GM19099 (cell line): Measurements from ENCODE around the gene KPNA5.

Experiments used
- POLR2A ChIP-seq: IDR thresholded peaks from 3 replicates; pipeline ENCODE4 v1.6.1; 2011; ENCODE audit warnings: low read depth; ENCODE audit not compliant: insufficient read length; ENCODE audit errors: extremely low read depth

The KPNA5 gene

DNA sequence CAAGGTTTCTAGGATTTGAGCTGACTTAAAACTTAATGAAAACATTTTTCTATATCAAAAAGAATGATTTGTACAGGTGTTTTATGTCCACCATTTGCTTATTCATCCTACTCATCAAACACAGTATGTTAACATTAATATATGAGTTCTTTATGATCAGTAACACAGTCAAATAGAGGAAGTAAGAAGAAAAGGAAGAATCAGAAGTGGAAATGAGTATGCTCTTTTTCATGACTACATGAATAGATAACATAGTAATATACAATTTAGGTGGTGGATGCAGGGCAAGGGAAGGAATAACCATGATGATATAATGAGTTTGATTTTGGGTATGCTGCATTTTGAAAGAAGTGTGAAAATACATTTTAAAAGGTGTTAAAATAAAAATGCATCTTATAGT is 16.5 kb downstream of the KPNA5 start:
- TF ChIP-seq POLR2A, result no peak

- no peak for TF ChIP-seq POLR2A
Measured at GRCh38 chr6:116705917-116706316, 24.9 kb downstream of the KPNA5 start.

DNA sequence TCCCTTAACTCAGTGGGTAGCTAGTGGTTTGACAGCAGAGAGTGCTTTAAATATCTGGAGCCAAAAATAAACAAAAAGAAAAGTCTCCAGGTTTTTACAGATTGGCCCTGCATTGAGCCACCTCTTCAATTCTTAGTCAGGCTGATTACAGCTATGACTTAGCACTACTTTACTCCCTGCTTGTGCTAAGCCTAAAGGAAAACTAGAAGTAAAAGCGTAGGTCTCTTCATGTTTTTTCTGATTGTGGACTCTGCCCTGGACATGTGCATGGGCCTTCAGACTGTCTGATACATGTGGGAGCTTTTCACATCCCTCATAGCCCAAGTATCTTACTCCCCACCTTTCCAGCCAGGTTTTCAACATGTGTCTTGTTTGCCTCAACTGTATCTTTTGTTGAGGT is 33.3 kb downstream of the KPNA5 start:
- TF ChIP-seq POLR2A, result no peak

- TF ChIP-seq POLR2A, result no peak
Measured at GRCh38 chr6:116714761-116715160, 33.8 kb downstream of the KPNA5 start.

- TF ChIP-seq POLR2A, result no peak
Measured at GRCh38 chr6:116726947-116727346, 45.9 kb downstream of the KPNA5 start.

DNA sequence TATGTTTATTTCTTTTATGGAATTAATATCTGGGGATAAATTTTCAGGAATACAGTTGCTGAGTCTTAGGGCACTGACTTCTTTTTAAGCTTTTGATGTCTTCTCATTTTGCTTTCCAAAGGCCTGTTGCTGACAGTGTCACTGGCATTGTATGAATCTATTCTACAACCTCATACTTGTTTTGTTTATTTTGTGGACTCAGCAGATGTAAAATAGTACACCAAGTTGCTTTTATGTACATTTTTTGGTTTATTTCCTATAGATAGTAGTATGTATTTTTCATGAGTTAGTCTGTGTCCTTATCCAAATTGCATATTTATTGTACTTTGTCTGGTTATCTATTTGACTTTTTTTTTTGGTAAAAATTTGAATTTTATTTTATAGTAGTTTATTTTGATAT is 49.5 kb downstream of the KPNA5 start:
- no peak for TF ChIP-seq POLR2A

GRCh38 chr6:116737004-116737403 is 56.0 kb downstream of the KPNA5 start:
- no peak for TF ChIP-seq POLR2A

DNA sequence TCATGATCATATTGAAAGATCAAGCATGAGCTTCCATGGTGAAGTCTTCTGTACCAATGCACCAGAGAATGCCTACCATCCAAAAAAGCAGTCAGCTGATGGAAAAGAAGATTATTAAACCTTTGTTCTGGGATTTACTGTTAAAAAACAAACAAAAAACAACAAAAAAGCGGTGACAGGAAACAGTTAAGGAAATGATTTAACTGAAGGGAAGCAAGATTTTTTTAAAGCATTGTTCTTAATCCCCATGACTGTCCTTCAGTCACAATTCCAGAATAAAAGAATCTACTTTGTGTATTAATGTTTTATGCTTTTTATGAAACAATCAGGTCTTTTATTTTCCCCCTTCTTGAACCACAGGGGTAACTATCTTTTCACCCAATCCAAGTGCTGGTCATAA is 60.6 kb downstream of the KPNA5 start:
- no peak for TF ChIP-seq POLR2A

DNA sequence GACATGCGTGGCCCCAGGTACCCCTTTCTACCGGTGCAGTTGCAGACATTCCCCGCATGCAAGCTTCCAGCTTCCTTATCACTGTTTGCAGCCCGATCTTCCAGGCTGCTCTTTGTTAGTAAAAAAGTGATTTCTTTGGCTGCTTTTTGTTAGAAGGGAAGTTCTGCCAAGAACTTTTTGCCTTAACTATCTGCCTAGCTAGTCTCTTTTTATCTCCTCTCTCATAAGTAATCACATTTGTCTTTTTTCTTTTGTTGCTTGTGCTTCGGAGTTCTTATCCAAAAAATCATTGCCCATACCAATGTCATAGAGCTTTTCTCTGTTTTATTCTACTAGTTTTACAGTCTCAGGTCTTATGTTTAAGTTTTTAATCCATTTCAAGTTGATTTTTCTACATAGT is 64.2 kb downstream of the KPNA5 start:
- TF ChIP-seq POLR2A, result no peak

GRCh38 chr6:116761779-116762178 is 80.8 kb downstream of the KPNA5 start:
- no peak for TF ChIP-seq POLR2A

- TF ChIP-seq POLR2A, result no peak
Measured at GRCh38 chr6:116762235-116762634, 81.2 kb downstream of the KPNA5 start.

- no peak for TF ChIP-seq POLR2A
Measured at GRCh38 chr6:116763048-116763447, 82.0 kb downstream of the KPNA5 start.

DNA sequence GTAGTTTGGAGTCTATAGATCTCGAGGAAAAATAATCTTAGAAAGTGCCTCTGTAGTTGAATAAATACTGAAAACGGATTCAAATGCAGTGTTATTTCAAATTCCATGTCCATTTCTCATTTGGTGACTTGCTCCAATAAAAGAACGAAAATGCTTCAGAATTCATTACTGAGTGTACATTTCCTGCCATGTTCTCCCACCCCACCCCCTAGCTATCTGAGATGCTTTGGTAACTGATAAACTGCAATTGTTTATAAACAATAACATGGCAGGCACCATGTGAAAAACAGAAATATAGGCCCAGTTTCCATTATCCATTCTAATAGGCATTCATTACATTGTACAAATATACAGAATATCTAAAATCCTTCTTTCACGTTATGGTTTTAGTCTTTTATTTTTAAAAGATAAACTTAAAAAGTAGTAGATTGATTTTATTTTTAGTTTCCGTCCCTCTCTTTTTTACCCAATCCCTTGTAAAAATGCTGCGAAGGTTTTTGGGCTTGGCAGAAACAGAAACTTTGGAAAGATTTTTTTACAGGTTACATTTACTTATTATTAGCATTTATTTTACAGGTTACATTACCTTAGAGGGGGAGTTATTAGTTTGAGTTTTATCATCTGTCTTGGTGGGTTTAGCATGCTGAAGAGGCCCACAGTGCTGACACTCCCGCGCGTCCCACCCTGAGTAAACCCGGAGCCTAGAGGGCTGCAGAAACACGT is 83.1 kb downstream of the KPNA5 start:
- no peak for TF ChIP-seq POLR2A

DNA sequence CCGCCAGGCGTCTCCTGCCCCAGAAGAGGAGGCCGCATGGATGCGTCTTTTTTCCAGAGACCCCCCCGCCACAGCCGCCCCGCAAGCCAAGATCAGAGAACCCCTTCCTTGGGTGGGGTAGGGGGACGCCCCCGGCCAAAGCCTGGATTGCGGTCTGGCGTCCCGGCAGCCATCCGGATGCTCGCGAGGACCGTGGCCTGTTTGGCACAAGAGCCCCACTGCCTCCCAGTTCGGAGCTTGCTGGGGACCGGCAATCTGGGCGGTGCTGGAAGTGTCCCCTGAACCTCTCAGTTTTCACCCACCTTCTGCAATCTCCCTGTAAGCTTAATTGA is 83.6 kb downstream of the KPNA5 start:
- no peak for TF ChIP-seq POLR2A

DNA sequence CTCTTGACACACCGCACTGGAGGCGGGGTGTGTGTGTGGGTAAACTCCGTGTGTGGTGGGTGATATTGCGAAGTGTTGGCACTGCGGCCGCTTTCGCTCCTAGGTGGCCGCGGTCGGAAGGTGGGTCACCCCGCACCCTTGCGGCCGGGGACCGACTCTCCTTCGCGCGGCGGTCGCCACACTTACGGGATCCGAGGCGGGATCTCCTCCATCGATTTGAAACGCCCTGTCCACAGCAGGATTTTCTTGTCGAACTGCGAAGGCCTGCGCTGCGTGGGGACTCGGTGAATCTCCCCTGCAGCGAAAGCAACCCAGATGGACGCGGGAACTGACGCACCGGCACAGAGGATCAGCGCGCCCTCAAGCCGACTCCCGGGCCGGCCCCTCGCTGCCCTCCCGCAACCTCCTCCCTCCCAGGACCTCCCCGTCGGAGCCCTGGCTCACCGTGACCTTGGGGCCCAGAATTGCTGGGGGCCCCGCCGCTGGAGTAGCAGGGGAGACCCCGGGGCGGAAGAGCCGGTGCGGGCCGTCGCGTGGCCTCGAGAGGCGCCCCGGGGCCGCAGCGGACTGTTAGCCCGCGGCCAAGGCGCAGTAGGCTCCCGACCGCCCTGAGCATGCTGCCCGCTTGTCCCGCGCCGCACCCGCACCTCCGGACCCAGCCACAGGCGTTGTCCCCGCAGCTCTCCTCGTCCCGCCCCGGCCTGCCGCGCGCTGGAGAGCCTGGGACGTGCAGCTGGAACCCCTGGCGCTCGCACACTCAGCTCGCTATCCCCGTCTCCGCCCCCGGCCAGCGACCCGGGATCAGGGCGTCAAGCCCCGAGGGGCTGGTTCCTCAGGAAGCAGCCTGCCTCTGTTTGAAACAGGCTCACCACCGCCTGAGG is 84.2 kb downstream of the KPNA5 start, which contains the start of gene FAM162B:
Gene FAM162B (minus strand): TSS at position 759 of the 881 bp plus-strand sequence. CDS start 143 bp downstream, at position 616.
- TF ChIP-seq POLR2A, result no peak
